Body of pancreas (tissue), 4 donors: ENCODE measurements around the gene GPR158.

Source experiments
- CTCF ChIP-seq, 7 experiments: fragments of 450-650 bp in 4 of 7; fragments of 200-600 bp in 3 of 7; sonication (generic) in 3 of 7; IDR thresholded peaks; one replicate each; pipeline ENCODE4 v1.5.1; 2016 to 2019; ENCODE audit warnings: antibody characterized with exemption in 7 of 7
- POLR2A ChIP-seq, 3 donors: fragments of 450-650 bp; IDR thresholded peaks; one replicate each; pipeline ENCODE4 v1.6.1; 2016; ENCODE audit warnings: antibody characterized with exemption in 3 of 3, mild to moderate bottlenecking in 2 of 3

- TF ChIP-seq CTCF (IDR thresholded peaks at IDR 0.05) (no peak), POLR2A (IDR thresholded peaks at IDR 0.05) (no peak)
Measured at GRCh38 chr10:25508112-25508815, 333.5 kb downstream of the GPR158 start.
